Middle frontal gyrus (tissue), 1 donor: Measurements from ENCODE around the gene BABAM2.

Experiments used
- DNase-seq: peaks from one replicate; pipeline ENCODE4 v3.0.0-alpha.2; 2015; ENCODE audit warnings: low spot score; ENCODE audit errors: extremely low spot score

Gene BABAM2

GRCh38 chr2:28340312-28341202 lies 450.0 kb downstream of the BABAM2 start:
- no peak for DNase-seq

GRCh38 chr2:28341208-28341891 lies 450.8 kb downstream of the BABAM2 start:
- DNase-seq: no peak

GRCh38 chr2:28342081-28342967 lies 451.8 kb downstream of the BABAM2 start:
- no peak for DNase-seq

GRCh38 chr2:28343184-28343942 lies 452.8 kb downstream of the BABAM2 start:
- no peak for DNase-seq

GRCh38 chr2:28343971-28344715 lies 453.6 kb downstream of the BABAM2 start:
- no peak for DNase-seq

- DNase-seq: no peak
Observed at GRCh38 chr2:28344756-28345373, 454.3 kb downstream of the BABAM2 start.

GRCh38 chr2:28345619-28346018 lies 455.1 kb downstream of the BABAM2 start:
- DNase-seq: no peak

GRCh38 chr2:28346587-28346986 lies 456.1 kb downstream of the BABAM2 start:
- DNase-seq: no peak

GRCh38 chr2:28347193-28347592 lies 456.7 kb downstream of the BABAM2 start:
- DNase-seq: no peak

GRCh38 chr2:28347596-28347995 lies 457.1 kb downstream of the BABAM2 start:
- DNase-seq: no peak

- DNase-seq: no peak
Observed at GRCh38 chr2:28348149-28348567, 457.6 kb downstream of the BABAM2 start.

GRCh38 chr2:28348921-28349320 lies 458.4 kb downstream of the BABAM2 start:
- no peak for DNase-seq

- DNase-seq: no peak
Observed at GRCh38 chr2:28349546-28350165, 459.1 kb downstream of the BABAM2 start.

- DNase-seq: no peak
Observed at GRCh38 chr2:28350196-28350595, 459.7 kb downstream of the BABAM2 start.

- no peak for DNase-seq
Observed at GRCh38 chr2:28350791-28351285, 460.3 kb downstream of the BABAM2 start.

GRCh38 chr2:28351621-28352020 lies 461.1 kb downstream of the BABAM2 start:
- no peak for DNase-seq

GRCh38 chr2:28352104-28352503 lies 461.6 kb downstream of the BABAM2 start:
- DNase-seq: no peak

- no peak for DNase-seq
Observed at GRCh38 chr2:28352610-28353195, 462.2 kb downstream of the BABAM2 start.
